K562 (cell line): ENCODE data around the gene ATOH8. TPM values are rescaled to one million over a fixed set of nuclear protein-coding genes. Genes with fewer than 3 reads are reported as not detected.

ENCODE experiments used
- ATAC-seq: fragments of 200-7000 bp; cut with Tn5 transposase; 3 replicates; pipeline ENCODE4 v1.9.1; 2020; ENCODE audit warnings: moderate library complexity
- BruUV-seq: library from RNA; stranded (reverse); fragments of 400-500 nt; replicated peaks from 2 replicates; lab custom pipeline; 2021; lab: Mats Ljungman, UMichigan
- CTCF ChIA-PET: fragments of 300-600 bp; formaldehyde crosslinking; extraction: SDS; loops from one replicate; lab custom pipeline; 2021; ENCODE audit warnings: low intra/inter-chr PET ratio; lab: Yijun Ruan, JAX
- POLR2A ChIA-PET: fragments of 300-600, 350-650 bp; sonication (Branson Sonifier 250); formaldehyde crosslinking; extraction: SDS; loops from one replicate; lab custom pipeline; 2021; ENCODE audit warnings: antibody characterized with exemption, inconsistent platforms; lab: Yijun Ruan, JAX
- DNase-seq, 4 experiments: peaks; one replicate each; pipeline versions ENCODE4 v3.0.0 to v3.0.0-alpha.2; 2011 to 2018; ENCODE audit warnings: low spot score in 3 of 4, mixed read lengths in 3 of 4; ENCODE audit errors: extremely low read depth in 1 of 4
- FAIRE-seq: peaks from 2 replicates; lab custom pipeline; 2011; peaks lifted over from hg19 to GRCh38; lab: Jason Lieb, UNC
- H2AFZ ChIP-seq: 2 replicates; pipeline ENCODE4 v1.6.0; 2011; ENCODE audit warnings: low read depth, low read length, control low read depth, inconsistent platforms
- H3K27ac ChIP-seq: fragments of 200-600 bp; 3 replicates; pipeline ENCODE4 v1.8.0; 2011; ENCODE audit warnings: low read depth, mild to moderate bottlenecking, control low read depth, inconsistent platforms, low read length, moderate library complexity, mixed read lengths; ENCODE audit errors: extremely low read depth
- H3K27me3 ChIP-seq, 2 experiments: fragments of 300-600 bp in 1 of 2; 2 replicates in 1 of 2; 3 replicates in 1 of 2; pipeline versions ENCODE4 v1.6.0 to v1.8.0; 2011; ENCODE audit warnings: inconsistent platforms in 2 of 2, low read length in 2 of 2, mild to moderate bottlenecking in 1 of 2, mixed read lengths in 1 of 2, moderate library complexity in 1 of 2; ENCODE audit not compliant: control insufficient read depth in 2 of 2, insufficient read depth in 2 of 2
- H3K36me3 ChIP-seq: fragments of 300-600 bp; 3 replicates; pipeline ENCODE4 v1.8.0; 2011; ENCODE audit warnings: mild to moderate bottlenecking, low read length, inconsistent platforms; ENCODE audit not compliant: control insufficient read depth, insufficient read depth
- H3K4me1 ChIP-seq, 2 experiments: fragments of 200-600 bp in 1 of 2; replicated peaks in 1 of 2; 2 replicates in 1 of 2; 3 replicates in 1 of 2; pipeline versions ENCODE4 v1.5.1 to v1.8.0; 2011; ENCODE audit warnings: inconsistent platforms in 2 of 2, low read length in 2 of 2, mild to moderate bottlenecking in 1 of 2, mixed read lengths in 1 of 2, moderate library complexity in 1 of 2; ENCODE audit not compliant: control insufficient read depth in 2 of 2, insufficient read depth in 2 of 2
- H3K4me2 ChIP-seq: 2 replicates; pipeline ENCODE4 v1.6.1; 2011; ENCODE audit warnings: low read length, control low read depth, inconsistent platforms, mixed read lengths; ENCODE audit not compliant: insufficient read depth
- H3K4me3 ChIP-seq: fragments of 200-600 bp; sonication (generic), shearing (Covaris generic); 2 replicates; pipeline ENCODE4 v1.5.1; 2016; ENCODE audit warnings: control low read depth, inconsistent platforms
- H3K79me2 ChIP-seq: fragments of 200-600 bp; 3 replicates; pipeline ENCODE4 v1.8.0; 2011; ENCODE audit warnings: low read length, inconsistent platforms; ENCODE audit not compliant: control insufficient read depth, insufficient read depth
- H3K9ac ChIP-seq, 2 experiments: 2 replicates each; pipeline versions ENCODE4 v1.6.0 to v1.6.1; 2011; ENCODE audit warnings: low read depth in 2 of 2, low read length in 2 of 2, control low read depth in 1 of 2, inconsistent platforms in 1 of 2, mild to moderate bottlenecking in 1 of 2, mixed read lengths in 1 of 2; ENCODE audit not compliant: insufficient read depth in 1 of 2
- H3K9me1 ChIP-seq: one replicate; pipeline ENCODE4 v1.6.0; 2011; ENCODE audit warnings: inconsistent platforms, mild to moderate bottlenecking, low read length, moderate library complexity; ENCODE audit not compliant: control insufficient read depth, insufficient read depth
- H3K9me3 ChIP-seq: replicated peaks from 2 replicates; pipeline ENCODE4 v1.5.1; 2011; ENCODE audit warnings: low read depth, low read length, inconsistent platforms; ENCODE audit not compliant: control insufficient read depth, insufficient read depth
- H4K20me1 ChIP-seq: replicated peaks from 2 replicates; pipeline ENCODE4 v1.6.1; 2011; ENCODE audit warnings: low read length, inconsistent platforms, mixed read lengths; ENCODE audit not compliant: control insufficient read depth, insufficient read depth
- ARID1B ChIP-seq: fragments of 450-650 bp; IDR thresholded peaks from 2 replicates; pipeline ENCODE4 v1.6.1; 2016; ENCODE audit warnings: antibody characterized with exemption, mild to moderate bottlenecking, inconsistent platforms
- ELF4 ChIP-seq: fragments of 450-650 bp; formaldehyde crosslinking; IDR thresholded peaks from 2 replicates; pipeline ENCODE4 v1.4.0; 2022; ENCODE audit warnings: missing genetic modification characterization
- NFXL1 ChIP-seq: fragments of 450-650 bp; formaldehyde crosslinking; IDR thresholded peaks from 2 replicates; pipeline ENCODE4 v1.4.0; 2021; ENCODE audit warnings: mild to moderate bottlenecking
- SMAD1 ChIP-seq: fragments of 150-350 bp; IDR thresholded peaks from 2 replicates; pipeline ENCODE4 v1.6.1; 2014; ENCODE audit warnings: low read length, low read depth; ENCODE audit not compliant: partially characterized antibody
- SMAD3 ChIP-seq: fragments of 450-650 bp; formaldehyde crosslinking; conservative IDR thresholded peaks from 2 replicates; pipeline ENCODE4 v1.4.0; 2020; ENCODE audit warnings: mild to moderate bottlenecking
- ZNF436 ChIP-seq: fragments of 250-450, 450-650 bp; sonication (Bioruptor Pico); formaldehyde crosslinking; IDR thresholded peaks from 2 replicates; pipeline ENCODE4 v1.7.0; 2020; ENCODE audit warnings: mild to moderate bottlenecking
- WGBS: fragments of 100-300 bp; shearing (Covaris generic); methylation state at CpG from one replicate; pipeline ENCODE4 v1.1.6; 2016; ENCODE audit warnings: low coverage, mixed read lengths; ENCODE audit not compliant: insufficient coverage; ENCODE audit errors: missing lambda C conversion rate; 5-methylcytosine and 5-hydroxymethylcytosine counted together
- in situ Hi-C: fragments of 300-500 bp; cut with MboI; formaldehyde crosslinking; loops from 4 replicates; pipeline ENCODE4 v1.15.0; 2018; ENCODE audit warnings: inconsistent platforms, mixed read lengths
- intact Hi-C: fragments of 100-400 bp; cut with micrococcal nuclease; formaldehyde crosslinking; loops from 2 replicates; pipeline ENCODE4 v1.14.2; 2022
- polyA plus RNA-seq, 8 experiments: library from polyadenylated mRNA; depleted of rRNA in 4 of 8; stranded (reverse) in 5 of 8; unstranded in 3 of 8; fragments of >200 nt; fragmentation: Nextera tagmentation in 2 of 8; fragmentation: Illumina TruSeq in 1 of 8; extraction: Ambion mirVana in 2 of 8; extraction: Trizol in 1 of 8; gene quantifications; 2 replicates each; pipeline versions ENCODE4 v1.2.1 to v1.2.3, GENCODE V29; 2011 to 2014; ENCODE audit warnings: inconsistent platforms in 1 of 8, missing spikeins in 1 of 8
- total RNA-seq, 7 experiments: library from RNA; depleted of rRNA in 6 of 7; stranded (reverse); fragments of >200 nt in 6 of 7; fragmentation: Illumina TruSeq in 2 of 7; extraction: Trizol in 2 of 7; gene quantifications; 2 replicates each; pipeline versions ENCODE4 v1.2.1 to v1.2.3, GENCODE V29; 2011 to 2021; ENCODE audit warnings: low replicate concordance in 1 of 7
- TF ChIP-seq, protein P1 (sequence below): IDR thresholded peaks from 2 replicates; pipeline ENCODE4 v1.6.1; 2016; ENCODE audit warnings: missing genetic modification characterization, missing compliant biosample characterization
- TF ChIP-seq, protein P2 (sequence below): fragments of 450-650 bp; IDR thresholded peaks from 2 replicates; pipeline ENCODE4 v1.6.1; 2017; ENCODE audit warnings: antibody characterized with exemption, mild to moderate bottlenecking
- TF ChIP-seq, protein P3 (sequence below), 3 experiments: fragments of 200-800 bp in 1 of 3; sonication (Bioruptor generic) in 1 of 3; sonication (generic) in 1 of 3; formaldehyde crosslinking in 1 of 3; IDR thresholded peaks; 2 replicates each; pipeline versions ENCODE4 v1.6.1 to v1.8.0; 2016 to 2022; ENCODE audit warnings: mild to moderate bottlenecking in 2 of 3, missing compliant biosample characterization in 2 of 3, missing genetic modification characterization in 2 of 3, missing genetic modification reagents in 1 of 3

Gene ATOH8
- total and polyA plus RNA-seq, 9 of the 15 experiments (the other 6 are each of a cell fraction or from before 2014, with no cell fraction given), result not detected

DNA sequence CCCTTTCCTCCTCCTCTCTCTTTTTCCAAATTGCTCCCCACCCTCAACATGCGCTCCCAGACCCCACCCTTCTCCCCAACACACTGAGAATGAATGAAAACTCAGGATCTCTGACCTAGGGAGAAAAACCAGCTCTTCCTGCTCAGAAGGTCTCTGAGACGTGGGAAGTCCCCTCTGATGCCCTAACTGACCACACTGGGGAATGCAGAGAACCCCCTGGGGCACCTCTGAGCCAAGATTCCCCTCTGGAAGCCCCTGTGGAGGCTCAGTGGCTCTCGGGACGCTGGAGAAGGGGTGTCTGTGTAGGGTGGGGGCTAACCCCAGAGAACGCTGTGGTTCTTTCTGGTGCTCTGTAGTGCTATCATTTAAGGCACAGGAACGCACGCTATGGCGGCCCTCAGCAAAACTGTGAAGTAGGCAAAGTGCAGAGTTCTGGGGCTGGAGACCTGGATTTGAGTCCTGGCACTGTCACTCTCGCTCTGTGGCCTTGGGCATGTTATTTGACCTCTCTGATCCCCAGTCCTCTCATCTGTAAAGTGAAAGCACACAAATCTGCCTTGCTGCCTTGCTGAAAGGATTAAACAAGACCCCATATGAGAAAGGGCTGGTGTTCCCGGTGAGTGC lies 17.1 kb downstream of the ATOH8 start:
- H3K4me1 ChIP-seq, result peaks cover 0 to 7% of the 10 kb centered on the region in 2 experiments; a peak in 2 of 5 replicates
- no peak overlapping the region for H2AFZ ChIP-seq
- H3K9me1 ChIP-seq, result no peaks in the 10 kb centered on the region
- H3K4me2 ChIP-seq, result no peak overlapping the region
- no peaks in the 10 kb centered on the region for H3K79me2 ChIP-seq
- ATAC-seq (no peak), DNase-seq (no peak), FAIRE-seq (no peak)
- peaks cover 52 to 90% of the 10 kb centered on the region in 2 experiments for H3K27me3 ChIP-seq
- no peak overlapping the region for H3K9ac ChIP-seq
- no peaks in the 10 kb centered on the region for H3K9me3 ChIP-seq
- peaks cover 3% of the 10 kb centered on the region; the same call in 1 of the 2 replicates for H4K20me1 ChIP-seq
- no peak overlapping the region for H3K27ac ChIP-seq
- intact Hi-C loops (no loop called here), in situ Hi-C loops (no loop called here)
- BruUV-seq, result no TSS peak
- WGBS, result 4% methylated on average over 10 of the region's 10 CpGs
- no peaks in the 10 kb centered on the region for H3K36me3 ChIP-seq
- POLR2A ChIA-PET, result no interaction called here
- no peak overlapping the region for H3K4me3 ChIP-seq
- CTCF ChIA-PET, result no interaction called here
- TF ChIP-seq ARID1B (no peak), NFXL1 (no peak), SMAD3 (CRISPR knock-in tag) (no peak), ELF4 (no peak), SMAD1 (no peak), ZNF436 (CRISPR knock-in tag) (no peak)
- TF ChIP-seq, protein P1, sequence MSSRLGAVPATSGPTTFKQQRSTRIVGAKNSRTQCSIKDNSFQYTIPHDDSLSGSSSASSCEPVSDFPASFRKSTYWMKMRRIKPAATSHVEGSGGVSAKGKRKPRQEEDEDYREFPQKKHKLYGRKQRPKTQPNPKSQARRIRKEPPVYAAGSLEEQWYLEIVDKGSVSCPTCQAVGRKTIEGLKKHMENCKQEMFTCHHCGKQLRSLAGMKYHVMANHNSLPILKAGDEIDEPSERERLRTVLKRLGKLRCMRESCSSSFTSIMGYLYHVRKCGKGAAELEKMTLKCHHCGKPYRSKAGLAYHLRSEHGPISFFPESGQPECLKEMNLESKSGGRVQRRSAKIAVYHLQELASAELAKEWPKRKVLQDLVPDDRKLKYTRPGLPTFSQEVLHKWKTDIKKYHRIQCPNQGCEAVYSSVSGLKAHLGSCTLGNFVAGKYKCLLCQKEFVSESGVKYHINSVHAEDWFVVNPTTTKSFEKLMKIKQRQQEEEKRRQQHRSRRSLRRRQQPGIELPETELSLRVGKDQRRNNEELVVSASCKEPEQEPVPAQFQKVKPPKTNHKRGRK, result no peak
- TF ChIP-seq, protein P2, sequence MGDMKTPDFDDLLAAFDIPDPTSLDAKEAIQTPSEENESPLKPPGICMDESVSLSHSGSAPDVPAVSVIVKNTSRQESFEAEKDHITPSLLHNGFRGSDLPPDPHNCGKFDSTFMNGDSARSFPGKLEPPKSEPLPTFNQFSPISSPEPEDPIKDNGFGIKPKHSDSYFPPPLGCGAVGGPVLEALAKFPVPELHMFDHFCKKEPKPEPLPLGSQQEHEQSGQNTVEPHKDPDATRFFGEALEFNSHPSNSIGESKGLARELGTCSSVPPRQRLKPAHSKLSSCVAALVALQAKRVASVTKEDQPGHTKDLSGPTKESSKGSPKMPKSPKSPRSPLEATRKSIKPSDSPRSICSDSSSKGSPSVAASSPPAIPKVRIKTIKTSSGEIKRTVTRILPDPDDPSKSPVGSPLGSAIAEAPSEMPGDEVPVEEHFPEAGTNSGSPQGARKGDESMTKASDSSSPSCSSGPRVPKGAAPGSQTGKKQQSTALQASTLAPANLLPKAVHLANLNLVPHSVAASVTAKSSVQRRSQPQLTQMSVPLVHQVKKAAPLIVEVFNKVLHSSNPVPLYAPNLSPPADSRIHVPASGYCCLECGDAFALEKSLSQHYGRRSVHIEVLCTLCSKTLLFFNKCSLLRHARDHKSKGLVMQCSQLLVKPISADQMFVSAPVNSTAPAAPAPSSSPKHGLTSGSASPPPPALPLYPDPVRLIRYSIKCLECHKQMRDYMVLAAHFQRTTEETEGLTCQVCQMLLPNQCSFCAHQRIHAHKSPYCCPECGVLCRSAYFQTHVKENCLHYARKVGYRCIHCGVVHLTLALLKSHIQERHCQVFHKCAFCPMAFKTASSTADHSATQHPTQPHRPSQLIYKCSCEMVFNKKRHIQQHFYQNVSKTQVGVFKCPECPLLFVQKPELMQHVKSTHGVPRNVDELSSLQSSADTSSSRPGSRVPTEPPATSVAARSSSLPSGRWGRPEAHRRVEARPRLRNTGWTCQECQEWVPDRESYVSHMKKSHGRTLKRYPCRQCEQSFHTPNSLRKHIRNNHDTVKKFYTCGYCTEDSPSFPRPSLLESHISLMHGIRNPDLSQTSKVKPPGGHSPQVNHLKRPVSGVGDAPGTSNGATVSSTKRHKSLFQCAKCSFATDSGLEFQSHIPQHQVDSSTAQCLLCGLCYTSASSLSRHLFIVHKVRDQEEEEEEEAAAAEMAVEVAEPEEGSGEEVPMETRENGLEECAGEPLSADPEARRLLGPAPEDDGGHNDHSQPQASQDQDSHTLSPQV, result no peak
- TF ChIP-seq, protein P3, sequence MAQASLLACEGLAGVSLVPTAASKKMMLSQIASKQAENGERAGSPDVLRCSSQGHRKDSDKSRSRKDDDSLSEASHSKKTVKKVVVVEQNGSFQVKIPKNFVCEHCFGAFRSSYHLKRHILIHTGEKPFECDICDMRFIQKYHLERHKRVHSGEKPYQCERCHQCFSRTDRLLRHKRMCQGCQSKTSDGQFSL (CRISPR knock-in tag; IDR thresholded peaks at IDR 0.05), result no peak
- TF ChIP-seq, protein P3 (tag; IDR thresholded peaks at IDR 0.05), result no peak
